Measurements from ENCODE around the gene TTC31. TPM values are rescaled to one million over a fixed set of nuclear protein-coding genes. Genes with fewer than 3 reads are reported as not detected.

TTC31 gene
- total RNA-seq, 1 experiment from 2014 or later: 13.6 TPM

GRCh38 chr2:74524955-74525716, 42.3 kb downstream of the TTC31 start:
- DNase-seq (ENCODE audit: low read depth): no peak

GRCh38 chr2:74525717-74526648, 43.1 kb downstream of the TTC31 start, which contains the start of gene DQX1:
DQX1 (minus strand) TSS chr2:74526231; CDS start chr2:74525729, 502 bp downstream.
- peak; percentile 30 for DNase-seq (ENCODE audit: low read depth)

- DNase-seq (ENCODE audit: low read depth): no peak
These were observed 43.9 kb downstream of the TTC31 start for GRCh38 chr2:74526649-74527230.

- no peak for DNase-seq (ENCODE audit: low read depth)
These were observed 44.9 kb downstream of the TTC31 start for GRCh38 chr2:74527741-74528140.

GRCh38 chr2:74528600-74529356, 45.9 kb downstream of the TTC31 start:
- no peak for DNase-seq (ENCODE audit: low read depth)

GRCh38 chr2:74529357-74530238, 46.7 kb downstream of the TTC31 start, which contains the start of the genes AUP1 and HTRA2:
AUP1 (minus strand) TSS chr2:74529706; CDS start chr2:74529629, 77 bp downstream.
HTRA2 (plus strand) TSS chr2:74529933; CDS start chr2:74530007, 74 bp downstream.
- peak; percentile 99 for DNase-seq (ENCODE audit: low read depth)

- peak; percentile 57 for DNase-seq (ENCODE audit: low read depth)
These were observed 47.6 kb downstream of the TTC31 start for GRCh38 chr2:74530239-74531187.

- DNase-seq (ENCODE audit: low read depth): no peak
These were observed 48.8 kb downstream of the TTC31 start for GRCh38 chr2:74531666-74532065.

- DNase-seq (ENCODE audit: low read depth): peak; percentile 63
These were observed 49.3 kb downstream of the TTC31 start for GRCh38 chr2:74532222-74532621.

GRCh38 chr2:74533464-74533863, 50.6 kb downstream of the TTC31 start:
- no peak for DNase-seq (ENCODE audit: low read depth)

GRCh38 chr2:74534411-74534810, 51.5 kb downstream of the TTC31 start:
- no peak for DNase-seq (ENCODE audit: low read depth)

- DNase-seq (ENCODE audit: low read depth): no peak
These were observed 52.6 kb downstream of the TTC31 start for GRCh38 chr2:74535440-74535965.

GRCh38 chr2:74536166-74536950, 53.5 kb downstream of the TTC31 start:
- no peak for DNase-seq (ENCODE audit: low read depth)

GRCh38 chr2:74537140-74537539, 54.3 kb downstream of the TTC31 start:
- no peak for DNase-seq (ENCODE audit: low read depth)

GRCh38 chr2:74538881-74539339, 56.0 kb downstream of the TTC31 start:
- no peak for DNase-seq (ENCODE audit: low read depth)

- DNase-seq (ENCODE audit: low read depth): no peak
These were observed 57.4 kb downstream of the TTC31 start for GRCh38 chr2:74540291-74540690.

- DNase-seq (ENCODE audit: low read depth): no peak
These were observed 60.1 kb downstream of the TTC31 start for GRCh38 chr2:74542978-74543377.

All from M059J (cell line).